ENCODE measurements around the gene SMIM15. TPM values are rescaled to one million over a fixed set of nuclear protein-coding genes. Genes with fewer than 3 reads are reported as not detected.

SMIM15 gene
- total RNA-seq, 1 donor from 2014 or later, result 33.1 TPM

GRCh38 chr5:61139094-61139873 is 23.0 kb downstream of the SMIM15 start:
- no peak for TF ChIP-seq CTCF (IDR thresholded peaks at IDR 0.05)
- no peak for TF ChIP-seq POLR2A (IDR thresholded peaks at IDR 0.05)
- no peak for TF ChIP-seq POLR2AphosphoS5 (IDR thresholded peaks at IDR 0.05; ENCODE audit: insufficient read depth in 1 of 2, low read depth in 1 of 2)
- Histone ChIP-seq H3K4me3 (no peak overlapping the region), H3K27me3 (no peaks in the 10 kb centered on the region), H3K9me3 (no peaks in the 10 kb centered on the region), H3K36me3 (no peaks in the 10 kb centered on the region), H3K27ac (no peak overlapping the region), H3K4me1 (no peaks in the 10 kb centered on the region)
- intact Hi-C loops (cut with DNase I), result no loop called here
- no peak for DNase-seq (ENCODE audit: extremely low spot score in 2 of 2)

- DNase-seq (ENCODE audit: extremely low spot score in 2 of 2), result no peak
- H3K27me3 ChIP-seq, result no peaks in the 10 kb centered on the region
- no peaks in the 10 kb centered on the region for H3K36me3 ChIP-seq
- intact Hi-C loops (cut with DNase I), result no loop called here
- no peaks in the 10 kb centered on the region for H3K4me1 ChIP-seq
- H3K4me3 ChIP-seq, result no peak overlapping the region
- H3K9me3 ChIP-seq, result no peaks in the 10 kb centered on the region
- TF ChIP-seq CTCF (IDR thresholded peaks at IDR 0.05), result no peak
- TF ChIP-seq POLR2A (IDR thresholded peaks at IDR 0.05), result no peak
- TF ChIP-seq POLR2AphosphoS5 (IDR thresholded peaks at IDR 0.05; ENCODE audit: insufficient read depth in 1 of 2, low read depth in 1 of 2), result no peak
- H3K27ac ChIP-seq, result no peak overlapping the region
Measured at GRCh38 chr5:61137835-61138234, 24.4 kb downstream of the SMIM15 start.

- H3K27ac ChIP-seq, result no peak overlapping the region
- H3K36me3 ChIP-seq, result no peaks in the 10 kb centered on the region
- no peak for DNase-seq (ENCODE audit: extremely low spot score in 2 of 2)
- no peaks in the 10 kb centered on the region for H3K9me3 ChIP-seq
- H3K4me3 ChIP-seq, result no peak overlapping the region
- no peaks in the 10 kb centered on the region for H3K4me1 ChIP-seq
- intact Hi-C loops (cut with DNase I), result no loop called here
- H3K27me3 ChIP-seq, result no peaks in the 10 kb centered on the region
- TF ChIP-seq POLR2A (IDR thresholded peaks at IDR 0.05), result no peak
- TF ChIP-seq POLR2AphosphoS5 (IDR thresholded peaks at IDR 0.05; ENCODE audit: insufficient read depth in 1 of 2, low read depth in 1 of 2), result no peak
- TF ChIP-seq CTCF (IDR thresholded peaks at IDR 0.05), result no peak
Measured at GRCh38 chr5:61132559-61132958, 29.7 kb downstream of the SMIM15 start.

GRCh38 chr5:61130289-61130688 is 32.0 kb downstream of the SMIM15 start:
- intact Hi-C loops (cut with DNase I), result no loop called here
- no peak for DNase-seq (ENCODE audit: extremely low spot score in 2 of 2)
- Histone ChIP-seq H3K36me3 (no peaks in the 10 kb centered on the region), H3K4me1 (no peaks in the 10 kb centered on the region), H3K27ac (no peak overlapping the region), H3K9me3 (no peaks in the 10 kb centered on the region), H3K27me3 (no peaks in the 10 kb centered on the region), H3K4me3 (no peak overlapping the region)
- no peak for TF ChIP-seq POLR2A (IDR thresholded peaks at IDR 0.05)
- no peak for TF ChIP-seq CTCF (IDR thresholded peaks at IDR 0.05)
- no peak for TF ChIP-seq POLR2AphosphoS5 (IDR thresholded peaks at IDR 0.05; ENCODE audit: insufficient read depth in 1 of 2, low read depth in 1 of 2)

GRCh38 chr5:61123145-61123544 is 39.1 kb downstream of the SMIM15 start:
- intact Hi-C loops (cut with DNase I), result no loop called here
- no peak overlapping the region for H3K27ac ChIP-seq
- H3K27me3 ChIP-seq, result no peaks in the 10 kb centered on the region
- H3K4me3 ChIP-seq, result no peak overlapping the region
- no peaks in the 10 kb centered on the region for H3K36me3 ChIP-seq
- H3K9me3 ChIP-seq, result no peaks in the 10 kb centered on the region
- no peaks in the 10 kb centered on the region for H3K4me1 ChIP-seq
- TF ChIP-seq CTCF (IDR thresholded peaks at IDR 0.05), result no peak
- no peak for TF ChIP-seq POLR2A (IDR thresholded peaks at IDR 0.05)
- TF ChIP-seq POLR2AphosphoS5 (IDR thresholded peaks at IDR 0.05; ENCODE audit: insufficient read depth in 1 of 2, low read depth in 1 of 2), result no peak
- no peak for DNase-seq (ENCODE audit: extremely low spot score in 2 of 2)

Measured in vagina (tissue), 2 donors.